Body of pancreas (tissue), 4 donors: ENCODE measurements around the gene P2RX3.

Experiments
- POLR2A ChIP-seq, 3 donors: fragments of 450-650 bp; IDR thresholded peaks; one replicate each; pipeline ENCODE4 v1.6.1; 2016; ENCODE audit warnings: antibody characterized with exemption in 3 of 3, mild to moderate bottlenecking in 2 of 3
- TF ChIP-seq, protein P1 (sequence below), 7 experiments: fragments of 450-650 bp in 4 of 7; fragments of 200-600 bp in 3 of 7; sonication (generic) in 3 of 7; IDR thresholded peaks; one replicate each; pipeline ENCODE4 v1.5.1; 2016 to 2019; ENCODE audit warnings: antibody characterized with exemption in 7 of 7

DNA sequence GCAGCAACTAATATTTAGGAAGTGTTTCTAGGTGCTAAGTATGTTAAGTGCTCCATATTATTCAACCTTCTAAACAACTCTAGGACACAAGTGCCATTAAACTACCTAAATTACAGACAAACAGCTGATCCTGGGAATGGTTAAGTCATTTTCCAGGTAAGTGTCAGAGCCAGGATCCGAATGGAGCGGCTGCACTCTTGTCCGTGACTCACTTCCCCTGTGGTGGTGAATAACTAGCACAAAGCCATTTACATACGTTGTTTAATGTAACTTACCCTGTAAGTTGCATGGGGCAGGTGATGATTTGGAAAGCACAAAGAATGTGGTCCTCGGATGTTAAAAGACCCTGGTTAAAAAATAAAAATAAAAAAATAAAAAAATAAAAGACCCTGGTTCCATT is 61.1 kb downstream of the P2RX3 start:
- TF ChIP-seq, protein P1, sequence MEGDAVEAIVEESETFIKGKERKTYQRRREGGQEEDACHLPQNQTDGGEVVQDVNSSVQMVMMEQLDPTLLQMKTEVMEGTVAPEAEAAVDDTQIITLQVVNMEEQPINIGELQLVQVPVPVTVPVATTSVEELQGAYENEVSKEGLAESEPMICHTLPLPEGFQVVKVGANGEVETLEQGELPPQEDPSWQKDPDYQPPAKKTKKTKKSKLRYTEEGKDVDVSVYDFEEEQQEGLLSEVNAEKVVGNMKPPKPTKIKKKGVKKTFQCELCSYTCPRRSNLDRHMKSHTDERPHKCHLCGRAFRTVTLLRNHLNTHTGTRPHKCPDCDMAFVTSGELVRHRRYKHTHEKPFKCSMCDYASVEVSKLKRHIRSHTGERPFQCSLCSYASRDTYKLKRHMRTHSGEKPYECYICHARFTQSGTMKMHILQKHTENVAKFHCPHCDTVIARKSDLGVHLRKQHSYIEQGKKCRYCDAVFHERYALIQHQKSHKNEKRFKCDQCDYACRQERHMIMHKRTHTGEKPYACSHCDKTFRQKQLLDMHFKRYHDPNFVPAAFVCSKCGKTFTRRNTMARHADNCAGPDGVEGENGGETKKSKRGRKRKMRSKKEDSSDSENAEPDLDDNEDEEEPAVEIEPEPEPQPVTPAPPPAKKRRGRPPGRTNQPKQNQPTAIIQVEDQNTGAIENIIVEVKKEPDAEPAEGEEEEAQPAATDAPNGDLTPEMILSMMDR (IDR thresholded peaks at IDR 0.05), result no peak
- no peak for TF ChIP-seq POLR2A (IDR thresholded peaks at IDR 0.05)
